Ovary (tissue), 3 donors: Measurements from ENCODE around the gene NNT.

Source experiments
- CTCF ChIP-seq, 3 donors: fragments of 450-650 bp in 2 of 3; fragments of 200-600 bp in 1 of 3; IDR thresholded peaks; one replicate each; pipeline versions ENCODE4 v1.5.1 to v1.8.0; 2016 to 2022; ENCODE audit warnings: antibody characterized with exemption in 3 of 3, mild to moderate bottlenecking in 1 of 3
- EP300 ChIP-seq: sonication (generic); formaldehyde crosslinking; IDR thresholded peaks from one replicate; pipeline ENCODE4 v1.6.1; 2017; ENCODE audit warnings: antibody characterized with exemption
- POLR2A ChIP-seq: fragments of 450-650 bp; IDR thresholded peaks from one replicate; pipeline ENCODE4 v1.6.1; 2017; ENCODE audit warnings: antibody characterized with exemption, mild to moderate bottlenecking, moderate library complexity
- donor health status: DM: no; HTN: no; CAD: no.

- no peak for TF ChIP-seq CTCF (IDR thresholded peaks at IDR 0.05)
- TF ChIP-seq EP300, result no peak
- TF ChIP-seq POLR2A, result no peak
Measured at GRCh38 chr5:43602461-43603343, at the start of gene NNT.
